Stimulated activated naive CD8-positive, alpha-beta T cell treated with anti-CD3 and anti-CD28 coated beads, Interleukin-15, Interleukin-2, amounts not matched to agents 100 ng/mL and 50 ng/mL, for 24 hours (primary cell): ENCODE measurements around the gene PAX5.
"Not testable (repeated sequence)": the region's sequence is repeated elsewhere in the genome, so short reads cannot be mapped to it uniquely, and the experiment has no call there.

Experiments used
- H3K27ac Mint-ChIP-seq: one replicate; pipeline ENCODE4 v1.8.0; 2021; ENCODE audit warnings: mild to moderate bottlenecking, mixed read lengths
- H3K27me3 Mint-ChIP-seq: one replicate; pipeline ENCODE4 v1.8.0; 2021; ENCODE audit warnings: mixed read lengths
- H3K36me3 Mint-ChIP-seq: one replicate; pipeline ENCODE4 v1.8.0; 2021; ENCODE audit warnings: low read depth, mixed read lengths
- H3K4me1 Mint-ChIP-seq: one replicate; pipeline ENCODE4 v1.8.0; 2021; ENCODE audit warnings: low read depth, mixed read lengths
- H3K4me3 Mint-ChIP-seq: one replicate; pipeline ENCODE4 v1.8.0; 2021; ENCODE audit warnings: mild to moderate bottlenecking, mixed read lengths
- H3K9me3 Mint-ChIP-seq: one replicate; pipeline ENCODE4 v1.8.0; 2021; ENCODE audit warnings: mixed read lengths

Gene PAX5

GRCh38 chr9:37033682-37034304 is at the start of gene PAX5:
PAX5 (minus strand) TSS chr9:37034268; CDS start chr9:37034031, 237 bp downstream.
- H3K27me3 Mint-ChIP-seq = peaks cover 89% of the 10 kb centered on the region
- H3K9me3 Mint-ChIP-seq = no peaks in the 10 kb centered on the region
- H3K4me1 Mint-ChIP-seq = peaks cover 54% of the 10 kb centered on the region

DNA sequence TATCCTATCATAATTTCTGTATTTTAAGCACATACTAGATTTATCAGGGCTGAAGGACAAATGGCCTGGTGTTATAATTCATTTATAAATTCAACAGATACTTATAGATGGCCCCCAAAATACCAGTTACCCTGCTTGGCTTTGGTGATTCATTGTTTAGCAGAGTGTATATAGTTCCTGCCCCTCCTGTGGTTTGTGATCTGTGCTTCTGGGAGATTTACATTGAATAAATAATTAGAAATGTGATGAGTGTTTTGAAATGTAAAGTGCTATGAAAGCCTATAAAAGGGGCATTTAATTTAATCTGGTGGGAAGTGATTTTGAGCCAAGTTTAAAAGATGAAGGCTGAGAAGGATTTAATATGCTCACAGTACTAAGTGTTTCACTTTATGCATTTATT is 49.6 kb upstream of the PAX5 start:
- H3K4me1 Mint-ChIP-seq = peaks cover 64% of the 10 kb centered on the region
- H3K9me3 Mint-ChIP-seq = no peaks in the 10 kb centered on the region
- H3K4me3 Mint-ChIP-seq = no peak overlapping the region
- no peak overlapping the region for H3K27ac Mint-ChIP-seq
- peaks cover 60% of the 10 kb centered on the region for H3K36me3 Mint-ChIP-seq
- no peaks in the 10 kb centered on the region for H3K27me3 Mint-ChIP-seq

More at GRCh38 chr9:37033682-37034304, at the start of gene PAX5:
- Mint-ChIP-seq H3K27ac (peak within 1 kb of the TSS; percentile 74), H3K4me3 (peak within 1 kb of the TSS; percentile 82), H3K36me3 (peaks cover 6% of the 10 kb centered on the region)

DNA sequence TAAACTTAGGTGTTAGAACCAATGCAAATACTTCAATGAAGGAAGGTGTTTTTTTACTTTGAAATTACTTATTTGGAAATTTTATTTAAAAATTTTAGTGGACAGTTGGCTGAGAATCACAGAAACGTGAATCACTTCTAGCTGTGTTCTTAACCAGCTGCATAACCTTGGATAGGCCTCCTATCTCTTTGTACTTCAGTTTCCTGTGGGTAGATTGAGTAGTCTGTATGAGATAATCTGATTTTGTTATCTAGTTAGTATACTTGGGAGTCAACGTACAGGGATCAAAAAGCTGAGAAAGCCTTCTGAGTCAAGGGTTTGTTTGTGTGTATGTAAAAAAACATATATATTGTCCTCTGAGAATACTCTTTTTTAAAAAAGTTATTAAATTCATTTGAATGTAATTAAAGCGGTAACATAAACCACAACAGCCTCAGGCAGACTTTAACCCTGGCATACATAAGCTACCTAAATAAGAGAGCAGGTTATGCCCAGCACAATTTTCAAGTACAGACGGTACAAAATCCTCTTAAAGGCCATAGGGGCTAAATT is 48.2 kb upstream of the PAX5 start:
- Mint-ChIP-seq H3K4me1 (peaks cover 64% of the 10 kb centered on the region), H3K27me3 (peaks cover 3% of the 10 kb centered on the region), H3K36me3 (peaks cover 50% of the 10 kb centered on the region), H3K9me3 (no peaks in the 10 kb centered on the region), H3K27ac (peak overlapping the region; percentile 69), H3K4me3 (peak overlapping the region; percentile 98)

DNA sequence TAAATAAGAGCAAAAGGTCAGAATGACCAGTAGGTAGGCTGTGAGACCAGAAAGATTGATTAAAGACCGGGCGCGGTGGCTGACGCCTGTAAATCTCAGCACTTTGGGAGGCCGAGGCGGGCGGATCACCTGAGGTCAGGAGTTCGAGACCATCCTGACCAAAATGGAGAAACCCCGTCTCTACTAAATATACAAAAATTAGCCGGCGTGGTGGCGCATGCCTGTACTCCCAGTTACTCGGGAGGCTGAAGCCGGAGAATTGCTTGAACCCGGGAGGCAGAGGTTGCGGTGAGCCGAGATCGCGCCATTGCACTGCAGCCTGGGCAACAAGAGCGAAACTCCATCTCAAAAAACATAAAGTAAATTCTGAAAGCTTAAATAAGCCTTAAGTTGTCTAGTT is 47.4 kb upstream of the PAX5 start:
- H3K36me3 Mint-ChIP-seq = peaks cover 42% of the 10 kb centered on the region
- peak overlapping the region; percentile 39 for H3K27ac Mint-ChIP-seq
- peaks cover 64% of the 10 kb centered on the region for H3K4me1 Mint-ChIP-seq
- peak overlapping the region; percentile 98 for H3K4me3 Mint-ChIP-seq
- not testable (repeated sequence) for H3K9me3 Mint-ChIP-seq, H3K27me3 Mint-ChIP-seq

- H3K4me1 Mint-ChIP-seq = peaks cover 62% of the 10 kb centered on the region
- H3K36me3 Mint-ChIP-seq = peaks cover 29% of the 10 kb centered on the region
- H3K4me3 Mint-ChIP-seq = peak overlapping the region; percentile 98
- not testable (repeated sequence) for H3K27me3 Mint-ChIP-seq, H3K9me3 Mint-ChIP-seq
- peak overlapping the region; percentile 99 for H3K27ac Mint-ChIP-seq
Observed at GRCh38 chr9:37080165-37080628, 46.1 kb upstream of the PAX5 start.

DNA sequence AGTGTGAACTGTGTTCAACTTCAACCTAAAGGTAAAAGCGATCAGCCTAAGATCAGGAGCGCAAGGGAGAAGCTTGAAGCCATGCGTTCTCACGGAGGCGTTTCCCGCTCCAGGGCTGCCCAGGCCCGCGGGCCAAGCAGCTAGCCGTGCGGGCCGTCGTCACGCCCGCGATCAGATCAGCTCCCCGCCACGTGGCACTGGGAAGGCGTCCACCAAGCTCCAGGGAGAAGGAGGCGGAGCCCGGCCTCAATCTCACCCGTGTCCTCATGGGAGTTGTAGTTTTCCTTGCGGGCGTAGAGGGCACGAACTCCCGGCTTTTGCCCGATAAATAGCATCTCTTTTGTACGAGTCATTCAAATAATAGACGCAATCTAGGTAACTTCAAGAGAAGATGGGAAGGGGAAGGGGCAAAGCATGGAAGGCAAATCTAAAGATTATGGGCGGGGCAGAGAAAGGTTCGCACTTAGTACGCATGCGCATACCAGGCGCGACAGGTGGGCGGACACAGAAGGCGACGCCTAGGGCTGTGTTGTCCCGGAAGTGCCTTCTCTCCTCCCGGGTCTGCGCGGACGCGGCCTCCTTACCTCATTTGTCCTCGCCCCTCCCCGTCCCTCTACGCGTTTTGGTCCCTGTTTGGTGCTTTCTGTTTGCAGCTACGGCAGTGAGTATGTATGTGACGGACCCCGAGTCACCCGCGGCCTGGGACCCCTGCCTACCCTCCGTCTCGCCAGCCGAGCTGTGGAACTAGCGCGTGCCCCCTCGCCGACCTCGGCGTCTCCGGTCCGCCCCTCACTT is 45.5 kb upstream of the PAX5 start:
- peaks cover 3% of the 10 kb centered on the region for H3K27me3 Mint-ChIP-seq
- H3K36me3 Mint-ChIP-seq = peaks cover 24% of the 10 kb centered on the region
- H3K4me1 Mint-ChIP-seq = peaks cover 62% of the 10 kb centered on the region
- H3K27ac Mint-ChIP-seq = peak overlapping the region; percentile 99
- H3K4me3 Mint-ChIP-seq = peak overlapping the region; percentile 98
- no peaks in the 10 kb centered on the region for H3K9me3 Mint-ChIP-seq

DNA sequence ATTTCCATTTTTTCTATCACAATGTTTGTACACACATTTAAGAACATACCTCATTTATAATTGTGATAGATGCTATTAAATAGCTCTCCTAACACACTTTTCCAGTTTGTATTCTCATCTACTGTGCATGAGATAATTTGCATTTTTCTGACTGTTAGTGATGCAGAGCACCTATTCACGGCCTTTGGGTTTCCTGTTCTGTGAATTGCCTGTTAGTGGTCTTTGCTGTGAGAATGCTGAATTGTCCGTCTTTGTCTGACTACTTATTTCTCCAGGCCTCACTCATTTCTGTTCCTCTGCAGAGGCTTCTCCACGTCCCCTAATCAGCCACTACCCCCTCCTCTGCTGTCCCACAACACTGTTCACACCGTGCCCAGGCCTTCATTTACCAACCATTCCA is 40.7 kb upstream of the PAX5 start:
- not testable (repeated sequence) for H3K27ac Mint-ChIP-seq, H3K9me3 Mint-ChIP-seq, H3K4me3 Mint-ChIP-seq, H3K36me3 Mint-ChIP-seq, H3K27me3 Mint-ChIP-seq
- peaks cover 21% of the 10 kb centered on the region for H3K4me1 Mint-ChIP-seq

DNA sequence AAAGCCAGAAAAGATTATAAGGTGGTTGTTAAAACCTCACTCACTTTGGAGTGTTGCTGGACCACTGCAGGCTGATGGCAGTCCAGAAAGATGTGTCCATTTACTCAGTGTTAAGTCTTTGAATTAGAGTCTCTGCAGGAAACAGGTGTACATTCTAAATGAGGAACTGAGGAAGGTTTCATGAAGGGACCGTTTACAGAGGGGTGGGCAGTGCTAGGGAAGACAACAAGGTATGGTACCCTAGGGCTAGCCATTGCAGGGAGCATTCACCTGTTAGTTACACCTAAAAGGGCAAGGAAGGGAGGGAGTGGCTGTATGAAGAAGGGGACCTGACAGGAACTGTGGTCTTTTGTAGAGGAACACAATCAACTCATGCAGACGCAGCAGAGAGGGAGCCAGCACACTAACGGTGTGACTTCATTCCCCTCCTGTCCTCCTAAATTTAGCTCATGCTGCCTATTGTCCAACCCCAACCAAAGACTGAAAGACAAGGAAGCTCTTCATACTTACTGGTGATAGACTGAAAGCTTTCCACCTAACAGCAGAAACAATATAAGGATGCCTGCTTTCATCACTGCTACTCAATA is 32.2 kb upstream of the PAX5 start:
- Mint-ChIP-seq H3K4me1 (peaks cover 9% of the 10 kb centered on the region), H3K9me3 (no peaks in the 10 kb centered on the region), H3K36me3 (no peaks in the 10 kb centered on the region), H3K27ac (no peak overlapping the region), H3K4me3 (no peak overlapping the region), H3K27me3 (peaks cover 23% of the 10 kb centered on the region)

GRCh38 chr9:37062336-37062735 is 28.3 kb upstream of the PAX5 start:
- Mint-ChIP-seq H3K27me3 (peaks cover 31% of the 10 kb centered on the region), H3K4me3 (no peak overlapping the region), H3K36me3 (no peaks in the 10 kb centered on the region), H3K4me1 (peaks cover 9% of the 10 kb centered on the region), H3K9me3 (no peaks in the 10 kb centered on the region), H3K27ac (no peak overlapping the region)

DNA sequence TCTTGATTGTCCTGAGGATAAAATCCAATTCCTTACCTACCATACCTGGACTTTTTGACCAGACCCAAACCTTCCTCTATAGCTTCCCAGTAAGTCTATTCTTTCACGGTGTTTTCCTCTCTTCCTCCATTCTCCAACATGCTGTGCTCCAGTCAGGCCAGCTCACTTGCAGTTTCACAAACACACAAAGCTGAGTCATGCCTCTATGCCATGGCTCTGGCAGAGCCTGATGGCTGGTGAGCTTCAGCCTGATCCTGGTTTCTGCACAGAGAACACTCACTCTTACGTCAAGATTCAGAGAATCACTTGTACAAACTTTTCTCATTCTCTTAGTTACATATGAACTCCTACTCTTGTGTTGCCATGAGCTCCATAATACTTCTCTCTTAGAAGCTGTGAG is 27.7 kb upstream of the PAX5 start:
- Mint-ChIP-seq H3K4me3 (no peak overlapping the region), H3K27me3 (peaks cover 34% of the 10 kb centered on the region), H3K27ac (no peak overlapping the region), H3K9me3 (no peaks in the 10 kb centered on the region), H3K4me1 (peaks cover 9% of the 10 kb centered on the region), H3K36me3 (no peaks in the 10 kb centered on the region)

GRCh38 chr9:37060833-37061232 is 26.8 kb upstream of the PAX5 start:
- Mint-ChIP-seq H3K27ac (no peak overlapping the region), H3K36me3 (no peaks in the 10 kb centered on the region), H3K4me3 (no peak overlapping the region), H3K9me3 (no peaks in the 10 kb centered on the region), H3K4me1 (peaks cover under 1% of the 10 kb centered on the region), H3K27me3 (peaks cover 30% of the 10 kb centered on the region)

GRCh38 chr9:37056046-37056920 is 22.2 kb upstream of the PAX5 start:
- H3K27ac Mint-ChIP-seq = no peak overlapping the region
- no peaks in the 10 kb centered on the region for H3K36me3 Mint-ChIP-seq
- peaks cover 4% of the 10 kb centered on the region for H3K4me1 Mint-ChIP-seq

DNA sequence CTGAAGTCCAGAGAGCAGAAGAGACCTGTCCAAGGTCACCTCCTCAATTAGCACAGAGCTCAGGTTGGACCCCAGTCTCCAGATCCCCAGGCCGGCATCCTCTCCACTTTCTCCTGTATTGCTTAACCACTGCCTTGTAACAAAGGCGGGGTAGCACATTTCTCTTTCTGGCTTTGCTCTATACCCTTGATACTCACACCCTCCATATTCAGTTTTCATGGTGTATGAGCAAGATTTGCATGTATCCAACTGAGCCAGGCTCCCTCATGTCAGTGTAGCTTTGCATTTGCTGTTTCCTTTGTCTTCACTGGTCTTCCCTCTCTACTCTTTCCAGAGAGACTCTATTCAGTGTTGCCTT is 20.3 kb upstream of the PAX5 start:
- H3K4me3 Mint-ChIP-seq, H3K9me3 Mint-ChIP-seq, H3K4me1 Mint-ChIP-seq, H3K36me3 Mint-ChIP-seq, H3K27ac Mint-ChIP-seq: not testable (repeated sequence)
- peaks cover 39% of the 10 kb centered on the region for H3K27me3 Mint-ChIP-seq

More at GRCh38 chr9:37056046-37056920, 22.2 kb upstream of the PAX5 start:
- Mint-ChIP-seq H3K4me3 (no peak overlapping the region), H3K27me3 (peaks cover 39% of the 10 kb centered on the region), H3K9me3 (no peaks in the 10 kb centered on the region)

DNA sequence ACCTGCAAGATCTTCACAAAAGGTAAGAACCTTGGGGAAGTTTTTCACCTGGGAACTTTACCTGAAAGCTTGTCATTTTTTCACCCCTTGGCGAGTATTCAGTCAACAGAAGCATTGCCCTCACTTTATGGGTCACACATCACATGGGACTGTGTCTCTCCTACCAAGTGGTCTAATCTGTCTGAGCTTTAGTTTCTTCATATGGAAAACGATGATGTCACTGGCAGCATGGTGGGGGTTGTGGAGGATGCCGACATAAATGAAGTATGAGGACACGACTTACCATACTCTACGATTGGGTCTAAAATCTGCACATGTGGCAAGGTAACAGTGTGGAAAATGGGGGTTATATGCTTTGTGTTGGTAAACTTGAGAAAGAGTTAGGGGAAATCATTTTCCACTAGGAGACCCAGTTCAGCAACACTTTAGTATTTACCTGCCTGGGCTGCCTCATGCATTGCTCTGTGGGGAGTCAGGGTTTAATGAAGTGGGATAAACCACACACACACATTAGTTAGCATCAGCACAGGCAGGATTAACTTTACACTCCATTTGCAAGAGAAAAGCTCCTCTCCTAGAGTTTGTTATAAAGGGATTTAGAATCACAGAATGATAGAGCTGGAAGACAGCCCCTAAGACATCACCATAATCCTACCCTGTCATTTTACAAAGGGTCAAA is 19.8 kb upstream of the PAX5 start:
- Mint-ChIP-seq H3K36me3 (no peaks in the 10 kb centered on the region), H3K4me1 (peaks cover 4% of the 10 kb centered on the region), H3K27ac (no peak overlapping the region), H3K27me3 (peaks cover 38% of the 10 kb centered on the region), H3K4me3 (no peak overlapping the region), H3K9me3 (no peaks in the 10 kb centered on the region)
